GM23338 (cell line): Measurements from ENCODE around the gene CLUH. TPM values are rescaled to one million over a fixed set of nuclear protein-coding genes. Genes with fewer than 3 reads are reported as not detected.

ENCODE experiments used
- ATAC-seq: fragments of 200-7000 bp; cut with Tn5 transposase; 3 replicates; pipeline ENCODE4 v1.9.1; 2020
- DNase-seq: peaks from one replicate; pipeline ENCODE4 v3.0.0-alpha.2; 2015; ENCODE audit warnings: low spot score
- H2AFZ ChIP-seq: fragments of 200-600 bp; sonication (generic); 2 replicates; pipeline ENCODE4 v1.8.0; 2016; ENCODE audit warnings: antibody characterized with exemption, mild to moderate bottlenecking, moderate library complexity
- H3F3A ChIP-seq: fragments of 200-600 bp; sonication (generic); replicated peaks from 2 replicates; pipeline ENCODE4 v1.8.0; 2017; ENCODE audit warnings: antibody characterized with exemption, mixed run types, low read depth
- H3K27ac ChIP-seq: fragments of 200-600 bp; sonication (generic); 2 replicates; pipeline ENCODE4 v1.6.1; 2016; ENCODE audit warnings: low read depth
- H3K27me3 ChIP-seq: fragments of 200-600 bp; sonication (generic); 2 replicates; pipeline ENCODE4 v1.8.0; 2016; ENCODE audit warnings: mild to moderate bottlenecking, mixed run types, moderate library complexity; ENCODE audit not compliant: insufficient read depth
- H3K36me3 ChIP-seq: fragments of 200-600 bp; sonication (generic); 2 replicates; pipeline ENCODE4 v1.8.0; 2016; ENCODE audit warnings: mild to moderate bottlenecking; ENCODE audit not compliant: insufficient read depth
- H3K4me1 ChIP-seq: fragments of 200-600 bp; sonication (generic); 2 replicates; pipeline ENCODE4 v1.8.0; 2016; ENCODE audit warnings: mild to moderate bottlenecking, moderate library complexity; ENCODE audit not compliant: insufficient read depth
- H3K4me2 ChIP-seq: fragments of 200-600 bp; sonication (generic); 2 replicates; pipeline ENCODE4 v1.7.1; 2017; ENCODE audit warnings: mixed run types
- H3K4me3 ChIP-seq: fragments of 200-600 bp; sonication (generic); 2 replicates; pipeline ENCODE4 v1.6.1; 2016; ENCODE audit warnings: mixed run types
- H3K79me2 ChIP-seq: fragments of 200-600 bp; sonication (generic); replicated peaks from 2 replicates; pipeline ENCODE4 v1.8.0; 2017; ENCODE audit warnings: mild to moderate bottlenecking; ENCODE audit not compliant: insufficient read depth
- H3K9me2 ChIP-seq: fragments of 200-600 bp; sonication (generic); 2 replicates; pipeline ENCODE4 v1.8.0; 2017; ENCODE audit not compliant: insufficient read depth
- H4K20me1 ChIP-seq: fragments of 200-600 bp; sonication (generic); replicated peaks from 2 replicates; pipeline ENCODE4 v1.8.0; 2017; ENCODE audit warnings: mild to moderate bottlenecking; ENCODE audit not compliant: insufficient read depth
- H3K27ac Mint-ChIP-seq: 2 replicates; pipeline ENCODE4 v1.8.0; 2020; ENCODE audit warnings: inconsistent platforms, mild to moderate bottlenecking, moderate library complexity, mixed read lengths
- H3K27me3 Mint-ChIP-seq: 3 replicates; pipeline ENCODE4 v1.8.0; 2022; ENCODE audit warnings: low read depth, mild to moderate bottlenecking, moderate library complexity, mixed read lengths, inconsistent platforms; ENCODE audit not compliant: insufficient read depth, poor library complexity
- H3K36me3 Mint-ChIP-seq: 3 replicates; pipeline ENCODE4 v1.8.0; 2021; ENCODE audit warnings: low read depth, mild to moderate bottlenecking, inconsistent platforms, moderate library complexity, mixed read lengths
- H3K4me1 Mint-ChIP-seq: 3 replicates; pipeline ENCODE4 v1.8.0; 2020; ENCODE audit warnings: mild to moderate bottlenecking, inconsistent platforms, mixed read lengths
- H3K4me3 Mint-ChIP-seq: 3 replicates; pipeline ENCODE4 v1.8.0; 2021; ENCODE audit warnings: moderate library complexity, mild to moderate bottlenecking, inconsistent platforms, mixed read lengths
- H3K9me3 Mint-ChIP-seq: 3 replicates; pipeline ENCODE4 v1.8.0; 2020; ENCODE audit warnings: moderate library complexity, mild to moderate bottlenecking, inconsistent platforms, mixed read lengths
- CREB1 ChIP-seq: fragments of 250-450 bp; sonication (Bioruptor Pico); IDR thresholded peaks from 2 replicates; pipeline ENCODE4 v1.5.0; 2020; ENCODE audit warnings: low read depth, mild to moderate bottlenecking, moderate library complexity
- ETS1 ChIP-seq: IDR thresholded peaks from 2 replicates; pipeline ENCODE4 v1.6.1; 2016; ENCODE audit warnings: antibody characterized with exemption
- EZH2 ChIP-seq: fragments of 200-600 bp; sonication (generic); IDR thresholded peaks from one replicate; pipeline ENCODE4 v1.8.0; 2017; ENCODE audit warnings: antibody characterized with exemption, mild to moderate bottlenecking, low read depth; ENCODE audit not compliant: unreplicated experiment
- EZH2phosphoT487 ChIP-seq: fragments of 200-600 bp; sonication (generic); IDR thresholded peaks from one replicate; pipeline ENCODE4 v1.8.1; 2018; ENCODE audit warnings: antibody characterized with exemption; ENCODE audit not compliant: unreplicated experiment
- JUNB ChIP-seq: IDR thresholded peaks from one replicate; pipeline ENCODE4 v1.6.1; 2016; ENCODE audit warnings: antibody characterized with exemption; ENCODE audit not compliant: unreplicated experiment
- NANOG ChIP-seq: IDR thresholded peaks from 2 replicates; pipeline ENCODE4 v1.6.1; 2016; ENCODE audit warnings: antibody characterized with exemption, borderline replicate concordance
- POLR2AphosphoS5 ChIP-seq: IDR thresholded peaks from 2 replicates; pipeline ENCODE4 v1.6.1; 2016; ENCODE audit warnings: antibody characterized with exemption, low read depth
- STAT1 ChIP-seq: IDR thresholded peaks from one replicate; pipeline ENCODE4 v1.6.1; 2016; ENCODE audit warnings: antibody characterized with exemption; ENCODE audit not compliant: unreplicated experiment
- ZNF114 ChIP-seq: fragments of 250-450 bp; sonication (Bioruptor Pico); IDR thresholded peaks from 2 replicates; pipeline ENCODE4 v1.5.0; 2020; ENCODE audit warnings: mild to moderate bottlenecking, moderate library complexity
- ZNF331 ChIP-seq: fragments of 250-450 bp; sonication (Bioruptor Pico); IDR thresholded peaks from 2 replicates; pipeline ENCODE4 v1.5.0; 2020; ENCODE audit warnings: low read depth, mild to moderate bottlenecking, moderate library complexity
- ZNF462 ChIP-seq: fragments of 250-450 bp; sonication (Bioruptor Pico); IDR thresholded peaks from 2 replicates; pipeline ENCODE4 v1.5.0; 2020; ENCODE audit warnings: mild to moderate bottlenecking, moderate library complexity
- polyA plus RNA-seq: library from polyadenylated mRNA; unstranded; fragments of >200 nt; fragmentation: Nextera tagmentation; extraction: Ambion mirVana; gene quantifications from 2 replicates; pipeline ENCODE4 v1.2.1, GENCODE V29; 2016
- total RNA-seq: library from RNA; depleted of rRNA; stranded (reverse); fragments of >200 nt; shearing (Covaris generic); gene quantifications from 2 replicates; pipeline ENCODE4 v1.2.3, GENCODE V29; 2014
- TF ChIP-seq, protein P1 (sequence below), 2 experiments: fragments of 200-600 bp in 1 of 2; sonication (generic) in 1 of 2; conservative IDR thresholded peaks; 2 replicates each; pipeline versions ENCODE4 v1.5.1 to v1.6.1; 2016 to 2017; ENCODE audit warnings: antibody characterized with exemption in 2 of 2, low read depth in 2 of 2, mild to moderate bottlenecking in 2 of 2, moderate library complexity in 1 of 2
- TF ChIP-seq, protein P2 (sequence below): IDR thresholded peaks from one replicate; pipeline ENCODE4 v1.6.1; 2018; ENCODE audit warnings: antibody characterized with exemption; ENCODE audit not compliant: unreplicated experiment

The CLUH gene
- total and polyA plus RNA-seq, 2 experiments from 2014 or later, result 23.5 to 90.0 TPM

DNA sequence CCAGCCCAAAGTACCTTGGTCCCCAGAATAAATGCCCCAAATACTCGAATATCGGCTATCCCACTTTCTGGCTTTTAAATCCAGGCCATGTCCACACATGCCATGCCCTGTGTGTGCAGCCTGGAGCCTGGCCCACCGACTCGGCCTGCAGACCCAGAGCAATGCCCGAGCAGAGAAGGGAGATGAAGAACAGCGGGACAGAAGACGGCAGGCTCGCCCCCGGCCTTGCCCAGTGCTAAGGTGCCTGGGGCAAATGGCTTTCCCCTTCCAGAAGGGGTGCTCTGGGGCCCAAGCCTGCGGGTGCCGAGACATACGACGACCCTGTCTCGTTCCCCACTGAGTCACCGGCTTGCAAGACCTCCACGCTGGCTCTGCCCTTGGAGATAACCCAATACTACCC, 8.0 kb downstream of the CLUH start:
- Mint-ChIP-seq H3K4me3 (no peak overlapping the region), H3K9me3 (no peaks in the 10 kb centered on the region), H3K27ac (no peak overlapping the region), H3K36me3 (peaks cover 37% of the 10 kb centered on the region; the same call in 2 of the 3 replicates), H3K27me3 (peaks cover 5% of the 10 kb centered on the region), H3K4me1 (peaks cover 22% of the 10 kb centered on the region)
- no peak for TF ChIP-seq NANOG
- TF ChIP-seq, protein P1, sequence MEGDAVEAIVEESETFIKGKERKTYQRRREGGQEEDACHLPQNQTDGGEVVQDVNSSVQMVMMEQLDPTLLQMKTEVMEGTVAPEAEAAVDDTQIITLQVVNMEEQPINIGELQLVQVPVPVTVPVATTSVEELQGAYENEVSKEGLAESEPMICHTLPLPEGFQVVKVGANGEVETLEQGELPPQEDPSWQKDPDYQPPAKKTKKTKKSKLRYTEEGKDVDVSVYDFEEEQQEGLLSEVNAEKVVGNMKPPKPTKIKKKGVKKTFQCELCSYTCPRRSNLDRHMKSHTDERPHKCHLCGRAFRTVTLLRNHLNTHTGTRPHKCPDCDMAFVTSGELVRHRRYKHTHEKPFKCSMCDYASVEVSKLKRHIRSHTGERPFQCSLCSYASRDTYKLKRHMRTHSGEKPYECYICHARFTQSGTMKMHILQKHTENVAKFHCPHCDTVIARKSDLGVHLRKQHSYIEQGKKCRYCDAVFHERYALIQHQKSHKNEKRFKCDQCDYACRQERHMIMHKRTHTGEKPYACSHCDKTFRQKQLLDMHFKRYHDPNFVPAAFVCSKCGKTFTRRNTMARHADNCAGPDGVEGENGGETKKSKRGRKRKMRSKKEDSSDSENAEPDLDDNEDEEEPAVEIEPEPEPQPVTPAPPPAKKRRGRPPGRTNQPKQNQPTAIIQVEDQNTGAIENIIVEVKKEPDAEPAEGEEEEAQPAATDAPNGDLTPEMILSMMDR (conservative IDR thresholded peaks at IDR 0.05; ENCODE audit: low read depth in 2 of 2), result no peak
- TF ChIP-seq ZNF114 (CRISPR knock-in tag), result no peak
- no peak for TF ChIP-seq ETS1
- no peak for TF ChIP-seq EZH2phosphoT487
- TF ChIP-seq JUNB, result no peak
- TF ChIP-seq, protein P2, sequence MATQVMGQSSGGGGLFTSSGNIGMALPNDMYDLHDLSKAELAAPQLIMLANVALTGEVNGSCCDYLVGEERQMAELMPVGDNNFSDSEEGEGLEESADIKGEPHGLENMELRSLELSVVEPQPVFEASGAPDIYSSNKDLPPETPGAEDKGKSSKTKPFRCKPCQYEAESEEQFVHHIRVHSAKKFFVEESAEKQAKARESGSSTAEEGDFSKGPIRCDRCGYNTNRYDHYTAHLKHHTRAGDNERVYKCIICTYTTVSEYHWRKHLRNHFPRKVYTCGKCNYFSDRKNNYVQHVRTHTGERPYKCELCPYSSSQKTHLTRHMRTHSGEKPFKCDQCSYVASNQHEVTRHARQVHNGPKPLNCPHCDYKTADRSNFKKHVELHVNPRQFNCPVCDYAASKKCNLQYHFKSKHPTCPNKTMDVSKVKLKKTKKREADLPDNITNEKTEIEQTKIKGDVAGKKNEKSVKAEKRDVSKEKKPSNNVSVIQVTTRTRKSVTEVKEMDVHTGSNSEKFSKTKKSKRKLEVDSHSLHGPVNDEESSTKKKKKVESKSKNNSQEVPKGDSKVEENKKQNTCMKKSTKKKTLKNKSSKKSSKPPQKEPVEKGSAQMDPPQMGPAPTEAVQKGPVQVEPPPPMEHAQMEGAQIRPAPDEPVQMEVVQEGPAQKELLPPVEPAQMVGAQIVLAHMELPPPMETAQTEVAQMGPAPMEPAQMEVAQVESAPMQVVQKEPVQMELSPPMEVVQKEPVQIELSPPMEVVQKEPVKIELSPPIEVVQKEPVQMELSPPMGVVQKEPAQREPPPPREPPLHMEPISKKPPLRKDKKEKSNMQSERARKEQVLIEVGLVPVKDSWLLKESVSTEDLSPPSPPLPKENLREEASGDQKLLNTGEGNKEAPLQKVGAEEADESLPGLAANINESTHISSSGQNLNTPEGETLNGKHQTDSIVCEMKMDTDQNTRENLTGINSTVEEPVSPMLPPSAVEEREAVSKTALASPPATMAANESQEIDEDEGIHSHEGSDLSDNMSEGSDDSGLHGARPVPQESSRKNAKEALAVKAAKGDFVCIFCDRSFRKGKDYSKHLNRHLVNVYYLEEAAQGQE, result no peak
- no peak for TF ChIP-seq STAT1
- TF ChIP-seq POLR2AphosphoS5, result no peak
- TF ChIP-seq CREB1 (CRISPR knock-in tag), result no peak
- no peak for TF ChIP-seq ZNF331
- TF ChIP-seq EZH2, result no peak
- TF ChIP-seq ZNF462 (CRISPR knock-in tag), result no peak
- no peak overlapping the region for H3K27ac ChIP-seq
- peaks cover 34% of the 10 kb centered on the region for H3K79me2 ChIP-seq
- no peak overlapping the region for H2AFZ ChIP-seq
- H4K20me1 ChIP-seq, result no peaks in the 10 kb centered on the region; the same call in none of the 2 replicates
- no peak overlapping the region for H3K4me3 ChIP-seq
- no peaks in the 10 kb centered on the region for H3F3A ChIP-seq
- no peak for ATAC-seq
- H3K4me2 ChIP-seq, result no peak overlapping the region
- peaks cover 8% of the 10 kb centered on the region; the same call in 1 of the 2 replicates for H3K4me1 ChIP-seq
- H3K27me3 ChIP-seq, result no peaks in the 10 kb centered on the region
- no peaks in the 10 kb centered on the region for H3K9me2 ChIP-seq
- no peaks in the 10 kb centered on the region for H3K36me3 ChIP-seq
- no peak for DNase-seq
